ENCODE data around the gene ATXN7L3B.
"Not testable (repeated sequence)": the region's sequence is repeated elsewhere in the genome, so short reads cannot be mapped to it uniquely, and the experiment has no call there.

Gene ATXN7L3B, protein sequence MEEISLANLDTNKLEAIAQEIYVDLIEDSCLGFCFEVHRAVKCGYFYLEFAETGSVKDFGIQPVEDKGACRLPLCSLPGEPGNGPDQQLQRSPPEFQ

DNA sequence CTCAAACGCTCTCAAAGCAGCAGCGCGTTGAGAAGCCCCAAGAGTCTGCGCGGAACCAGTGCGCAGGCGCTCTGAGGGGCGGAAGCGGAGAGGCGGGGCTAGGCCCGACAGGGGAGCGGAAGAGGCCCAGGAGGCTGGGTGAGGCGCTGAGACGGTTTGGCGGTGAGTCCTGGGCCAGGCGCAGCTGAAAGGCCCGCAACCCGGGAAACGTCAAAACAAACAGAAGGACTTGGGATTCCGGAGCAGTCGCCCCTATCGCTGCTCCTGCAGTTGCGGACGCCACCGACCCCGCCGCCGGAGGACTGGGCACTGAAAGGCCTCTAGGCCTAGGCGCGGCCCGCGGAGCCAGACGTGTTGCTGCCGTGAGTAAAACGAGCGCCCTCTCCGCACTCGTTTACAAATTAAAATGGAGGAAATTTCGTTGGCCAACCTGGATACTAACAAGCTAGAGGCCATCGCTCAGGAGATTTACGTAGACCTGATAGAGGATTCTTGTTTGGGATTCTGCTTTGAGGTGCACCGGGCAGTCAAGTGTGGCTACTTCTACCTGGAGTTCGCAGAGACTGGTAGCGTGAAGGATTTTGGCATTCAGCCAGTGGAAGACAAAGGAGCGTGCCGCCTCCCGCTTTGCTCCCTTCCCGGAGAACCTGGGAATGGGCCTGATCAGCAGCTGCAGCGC is at the start of gene ATXN7L3B:
Gene ATXN7L3B, plus strand, starts transcription at position 129 of the 679 bp plus-strand sequence. Its CDS starts 278 bp downstream, at position 407.
- peak; percentile 80 for DNase-seq

DNA sequence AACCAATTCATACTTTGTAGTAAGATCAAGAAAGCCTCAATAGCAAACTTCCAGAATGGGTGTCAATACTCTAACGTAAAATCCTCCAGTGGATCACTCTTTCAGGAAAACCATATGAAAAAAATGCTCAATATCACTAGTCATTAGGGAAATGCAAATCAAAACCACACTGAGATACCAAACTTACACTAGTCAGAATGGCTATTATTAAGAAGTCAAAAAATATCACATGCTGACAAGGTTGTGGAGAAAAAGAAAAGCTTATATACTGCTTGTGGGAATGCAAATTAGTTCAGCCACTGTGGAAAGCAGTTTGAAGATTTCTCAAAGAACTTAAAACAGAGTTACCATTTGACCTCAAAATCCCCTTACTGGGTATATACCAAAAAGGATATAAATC is 49.5 kb upstream of the ATXN7L3B start:
- DNase-seq: no peak

DNA sequence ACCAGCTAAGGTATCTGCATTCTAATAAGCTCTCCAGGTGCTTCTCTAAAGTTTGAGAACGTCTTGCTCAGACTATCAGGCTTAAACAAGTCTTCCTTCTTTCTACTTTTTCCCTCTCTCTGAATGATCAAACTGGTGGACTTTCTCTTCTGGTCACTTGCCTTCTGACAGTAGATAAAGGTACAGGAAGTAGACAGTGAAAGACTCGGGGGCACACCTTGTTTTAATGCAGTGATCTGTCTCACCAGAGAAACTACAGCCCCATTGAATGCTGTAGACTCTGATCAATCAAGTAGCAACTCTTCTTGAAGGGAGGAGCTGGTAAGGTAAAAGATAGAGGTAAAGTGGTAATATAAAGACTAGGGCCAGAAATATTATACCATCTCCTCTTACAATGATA is 48.1 kb upstream of the ATXN7L3B start:
- no peak for DNase-seq

DNA sequence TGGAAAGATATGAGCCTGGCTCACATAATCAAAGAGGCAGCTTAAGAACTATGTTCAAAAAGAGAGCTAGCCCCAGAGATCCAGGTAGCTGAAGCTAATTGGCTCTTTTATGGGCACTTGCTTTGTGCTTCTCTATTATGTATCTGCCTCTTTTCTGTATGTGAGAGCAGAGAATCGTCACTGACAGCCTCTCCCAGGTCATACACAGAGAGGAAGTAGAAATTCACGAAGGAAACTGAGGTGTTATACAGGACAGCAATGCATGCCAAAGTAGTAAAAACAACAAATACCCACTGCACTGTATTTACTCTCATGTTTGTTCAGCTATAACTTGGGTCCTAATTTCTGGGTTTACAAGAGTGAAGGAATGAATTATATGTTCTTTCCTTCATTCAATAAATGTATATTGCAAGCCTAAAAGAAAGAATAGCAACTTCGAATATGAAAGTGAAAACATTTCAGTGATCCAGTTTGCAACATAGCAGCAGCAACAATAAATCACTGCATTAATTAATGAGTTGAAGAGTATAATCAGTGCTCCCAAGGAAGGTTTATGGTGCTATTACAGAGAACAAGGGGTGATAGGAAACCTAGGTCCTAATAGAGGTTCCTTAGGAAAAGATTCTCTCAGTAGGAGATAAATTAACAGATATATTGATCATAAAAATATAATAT is 47.1 kb upstream of the ATXN7L3B start:
- DNase-seq: no peak

DNA sequence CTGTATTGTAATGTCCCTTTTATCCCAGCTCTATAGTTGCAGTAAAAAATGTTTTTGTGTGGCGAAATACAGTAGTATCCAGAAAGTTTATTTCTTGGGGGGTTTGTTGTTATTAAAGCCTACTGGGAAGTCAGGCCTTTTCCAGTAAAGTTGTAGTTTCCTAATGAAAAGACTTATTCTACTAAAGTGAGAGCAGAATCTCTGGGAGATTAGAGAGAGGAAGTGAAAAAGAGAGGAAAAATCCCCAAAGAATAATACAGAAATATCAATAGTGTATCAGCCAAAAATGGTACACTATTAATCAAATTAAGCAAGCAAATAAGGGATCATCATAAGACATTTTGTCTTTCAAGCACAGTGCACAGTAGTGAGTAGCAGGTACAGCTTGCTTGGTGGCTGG is 46.3 kb upstream of the ATXN7L3B start:
- DNase-seq: no peak

DNA sequence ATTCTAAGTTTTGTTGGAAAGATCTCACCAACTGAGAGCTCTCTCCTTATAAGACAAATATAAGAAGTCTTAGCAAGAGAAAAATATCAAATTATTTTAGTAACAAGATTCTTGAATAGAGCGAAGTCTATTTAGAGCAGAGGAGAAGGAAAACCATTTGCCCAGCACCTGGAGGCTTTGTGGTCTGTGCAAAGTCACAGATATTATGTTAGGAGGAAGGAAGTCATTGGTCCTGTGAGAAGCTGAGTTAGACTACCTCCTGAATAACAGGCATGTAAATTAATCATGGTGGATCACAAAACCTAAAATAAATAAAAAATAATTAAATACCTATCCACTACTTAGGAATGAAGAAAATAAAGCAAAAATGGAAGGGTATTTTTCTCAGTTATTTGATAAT is 38.4 kb upstream of the ATXN7L3B start:
- DNase-seq: no peak

DNA sequence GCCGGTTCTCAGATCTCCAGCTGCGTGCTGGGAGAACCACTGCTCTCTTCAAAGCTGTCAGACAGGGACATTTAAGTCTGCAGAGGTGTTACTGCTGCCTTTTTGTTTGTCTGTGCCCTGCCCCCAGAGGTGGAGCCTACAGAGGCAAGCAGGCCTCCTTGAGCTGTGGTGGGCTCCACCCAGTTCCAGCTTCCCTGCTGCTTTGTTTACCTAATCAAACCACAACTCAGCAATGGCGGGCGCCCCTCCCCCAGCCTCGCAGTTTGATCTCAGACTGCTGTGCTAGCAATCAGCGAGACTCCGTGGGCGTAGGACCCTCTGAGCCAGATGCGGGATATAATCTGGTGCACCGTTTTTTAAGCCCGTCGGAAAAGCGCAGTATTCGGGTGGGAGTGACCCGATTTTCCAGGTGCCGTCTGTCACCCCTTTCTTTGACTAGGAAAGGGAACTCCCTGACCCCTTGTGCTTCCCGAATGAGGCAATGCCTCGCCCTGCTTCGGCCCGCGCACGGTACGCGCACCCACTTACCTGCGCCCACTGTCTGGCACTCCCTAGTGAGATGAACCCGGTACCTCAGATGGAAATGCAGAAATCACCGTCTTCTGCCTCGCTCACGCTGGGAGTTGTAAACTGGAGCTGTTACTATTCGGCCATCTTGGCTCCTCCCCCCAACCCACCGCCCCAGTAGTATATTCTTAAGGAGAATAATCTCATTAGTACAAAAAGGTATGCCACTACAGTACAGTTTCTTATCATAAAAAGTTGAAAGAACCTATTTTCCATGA is 28.6 kb upstream of the ATXN7L3B start:
- DNase-seq: not testable (repeated sequence)

DNA sequence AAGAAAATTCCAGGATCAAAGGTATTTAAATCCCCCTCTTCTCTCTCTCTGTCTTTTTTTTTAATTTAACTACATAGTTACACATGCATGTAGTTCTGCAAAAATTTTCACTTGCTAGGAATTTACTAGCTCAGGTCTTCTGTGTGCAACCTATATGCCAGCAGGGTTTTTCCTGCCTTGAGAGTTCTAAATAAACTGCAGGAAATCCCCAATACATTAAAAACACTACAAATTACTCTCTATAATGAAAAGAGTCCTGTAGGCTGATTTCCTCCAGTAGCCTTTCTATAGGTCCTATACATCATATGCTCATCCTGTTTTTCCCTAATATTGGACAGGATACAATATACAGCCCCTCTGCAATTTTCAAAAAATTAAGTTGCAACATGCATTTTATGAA is 27.7 kb upstream of the ATXN7L3B start:
- no peak for DNase-seq

DNA sequence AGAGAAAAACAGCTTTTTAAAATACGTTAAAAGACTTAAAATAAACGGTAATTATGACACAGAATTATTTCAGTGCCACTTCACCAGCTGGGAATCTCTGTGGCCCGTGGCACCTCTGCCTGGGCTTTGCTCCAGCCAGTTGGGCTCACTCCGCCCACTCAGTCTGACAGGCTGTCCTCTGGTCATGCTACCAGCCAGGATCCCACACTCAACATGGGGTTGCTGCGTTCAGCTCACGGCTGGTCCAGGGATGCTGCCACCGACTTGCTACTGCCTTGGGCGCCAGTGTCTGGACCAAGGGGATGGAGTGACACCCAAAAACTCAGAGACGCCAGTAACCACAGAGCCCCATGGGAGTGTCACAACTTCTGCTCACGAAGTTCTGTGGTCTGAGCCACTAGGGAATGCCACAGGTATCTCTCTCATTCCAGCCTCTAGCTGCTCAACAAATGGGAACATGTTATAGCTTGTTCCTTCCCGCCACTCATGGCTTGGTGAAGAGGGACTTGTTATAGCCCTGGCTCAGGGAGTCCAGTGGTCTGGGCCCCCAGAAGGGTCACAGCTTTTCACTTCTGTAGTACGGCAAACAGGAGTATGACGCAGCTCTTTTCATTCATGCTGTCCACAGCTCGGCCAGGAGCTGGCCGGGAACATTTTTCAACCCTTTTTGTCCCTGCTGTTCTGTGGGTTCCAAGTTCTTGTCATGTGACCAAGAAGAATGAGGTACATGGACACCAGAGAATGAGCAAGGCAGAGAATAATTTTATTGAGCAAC is 23.4 kb upstream of the ATXN7L3B start:
- DNase-seq: no peak

DNA sequence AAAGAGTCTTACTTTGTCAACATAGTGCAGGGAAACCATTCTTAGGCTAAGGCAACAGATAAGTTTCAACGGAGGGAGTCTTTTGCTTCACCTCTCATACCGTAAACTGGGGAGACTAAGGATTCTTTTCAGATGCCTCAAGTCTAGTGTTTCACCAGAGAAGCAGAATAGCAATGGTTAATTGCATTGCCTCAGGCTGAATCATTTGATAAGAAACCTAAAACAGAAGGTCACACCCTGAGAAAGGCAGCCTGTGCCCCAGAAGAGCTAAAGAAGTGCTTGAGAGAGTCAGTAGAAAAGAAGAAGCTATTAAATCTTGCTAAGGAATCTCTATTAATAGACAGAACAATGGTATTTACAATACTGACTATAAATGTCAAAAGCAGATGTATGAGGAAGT is 21.8 kb upstream of the ATXN7L3B start:
- no peak for DNase-seq

DNA sequence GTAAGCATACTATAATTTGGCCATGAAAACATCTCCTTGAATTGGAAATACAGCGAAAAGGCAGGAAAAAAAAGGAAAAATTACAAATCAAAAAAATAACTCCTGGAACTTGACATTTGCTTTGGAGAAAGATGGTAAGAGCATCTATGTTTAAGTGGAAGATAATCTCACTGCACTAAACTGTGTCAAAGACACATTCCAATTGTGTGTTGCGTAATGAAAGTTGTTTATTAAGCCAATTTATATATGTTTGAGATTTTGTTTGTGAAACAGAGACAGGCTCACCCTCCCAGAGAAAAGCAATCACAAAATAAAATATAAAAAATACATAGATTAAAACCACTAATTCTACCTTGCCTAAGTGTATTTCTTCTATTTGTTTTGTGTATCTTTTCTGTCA is 11.1 kb upstream of the ATXN7L3B start:
- DNase-seq: no peak

DNA sequence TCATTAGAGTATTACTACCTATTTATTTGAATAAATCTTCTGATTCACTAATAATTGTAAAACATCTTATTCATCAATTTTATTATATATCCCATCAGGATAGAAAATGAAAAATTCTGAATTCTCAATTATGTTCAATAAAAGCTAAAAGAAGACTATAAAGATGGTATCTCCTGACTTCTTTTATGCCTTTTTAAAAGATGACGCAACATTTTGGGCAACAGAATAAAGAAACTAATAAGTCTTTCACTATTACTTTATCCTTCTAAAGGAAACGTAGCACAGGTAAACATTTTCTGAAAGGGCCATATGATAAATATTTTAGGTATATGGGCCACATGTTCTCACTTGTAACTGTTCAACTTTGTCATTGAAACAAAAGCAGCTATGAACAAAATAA is 10.1 kb upstream of the ATXN7L3B start:
- no peak for DNase-seq

DNA sequence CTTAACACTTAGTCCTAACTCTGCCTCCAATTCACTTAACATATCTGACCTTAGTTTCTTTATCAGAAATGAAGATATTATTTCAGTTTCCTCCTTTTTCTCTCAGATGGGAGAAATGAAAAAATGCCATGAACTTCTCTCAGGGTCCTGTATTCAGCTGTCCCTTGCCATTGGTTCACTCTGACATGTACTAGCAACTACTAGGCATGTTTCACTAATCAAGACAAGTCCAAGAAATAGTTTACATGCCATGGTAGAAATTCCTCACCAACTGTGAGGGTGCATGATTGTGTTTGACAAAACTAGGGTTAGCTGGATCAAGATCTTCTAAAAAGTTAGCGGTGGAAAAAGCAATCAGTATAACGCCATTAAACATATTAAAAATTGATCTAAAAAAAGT is 7.0 kb upstream of the ATXN7L3B start:
- no peak for DNase-seq

DNA sequence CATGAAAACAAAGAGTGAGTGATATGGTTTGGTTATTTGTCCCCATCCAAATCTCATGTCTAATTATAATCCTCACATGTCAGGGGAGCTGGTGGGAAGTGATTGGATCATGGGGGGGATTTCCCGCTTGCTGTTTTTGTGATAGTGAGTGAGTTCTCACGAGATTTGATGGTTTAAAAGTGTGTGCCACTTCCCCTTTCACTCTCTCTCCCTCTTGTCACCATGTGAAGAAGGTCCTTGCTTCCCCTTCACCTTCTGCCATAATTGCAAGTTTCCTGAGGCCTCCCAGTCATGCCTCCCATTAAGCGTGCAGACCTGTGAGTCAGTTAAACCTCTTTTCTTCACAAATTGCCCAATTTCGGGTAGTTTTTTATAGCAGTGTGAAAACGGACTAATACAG is 2.1 kb upstream of the ATXN7L3B start:
- no peak for DNase-seq

DNA sequence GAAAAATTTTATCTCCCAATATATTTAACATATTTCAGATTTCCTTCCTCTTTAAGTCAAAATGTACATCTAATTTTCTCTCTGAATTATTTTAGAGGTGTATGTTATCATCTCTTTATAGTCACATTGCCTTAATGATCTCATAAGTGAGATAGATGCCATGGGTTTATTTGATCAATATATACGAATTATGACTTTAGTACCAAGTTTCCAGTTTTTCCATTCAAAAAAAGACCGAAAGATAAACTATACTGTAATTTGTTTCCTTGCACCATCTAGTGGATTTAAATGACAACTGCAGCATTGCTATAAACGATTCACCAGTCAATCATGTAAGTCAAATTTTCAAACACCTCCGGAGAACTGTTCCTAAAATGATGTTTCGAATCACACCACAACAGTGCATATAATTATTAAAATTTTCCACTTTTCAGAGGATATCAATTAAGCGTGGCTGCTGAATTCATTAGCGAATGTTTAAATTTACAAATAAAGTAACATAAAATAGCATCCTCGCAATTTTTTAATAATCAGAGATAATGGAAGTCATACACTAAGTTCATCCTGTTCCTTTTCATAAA is 419 bp upstream of the ATXN7L3B start:
- DNase-seq: no peak

DNA sequence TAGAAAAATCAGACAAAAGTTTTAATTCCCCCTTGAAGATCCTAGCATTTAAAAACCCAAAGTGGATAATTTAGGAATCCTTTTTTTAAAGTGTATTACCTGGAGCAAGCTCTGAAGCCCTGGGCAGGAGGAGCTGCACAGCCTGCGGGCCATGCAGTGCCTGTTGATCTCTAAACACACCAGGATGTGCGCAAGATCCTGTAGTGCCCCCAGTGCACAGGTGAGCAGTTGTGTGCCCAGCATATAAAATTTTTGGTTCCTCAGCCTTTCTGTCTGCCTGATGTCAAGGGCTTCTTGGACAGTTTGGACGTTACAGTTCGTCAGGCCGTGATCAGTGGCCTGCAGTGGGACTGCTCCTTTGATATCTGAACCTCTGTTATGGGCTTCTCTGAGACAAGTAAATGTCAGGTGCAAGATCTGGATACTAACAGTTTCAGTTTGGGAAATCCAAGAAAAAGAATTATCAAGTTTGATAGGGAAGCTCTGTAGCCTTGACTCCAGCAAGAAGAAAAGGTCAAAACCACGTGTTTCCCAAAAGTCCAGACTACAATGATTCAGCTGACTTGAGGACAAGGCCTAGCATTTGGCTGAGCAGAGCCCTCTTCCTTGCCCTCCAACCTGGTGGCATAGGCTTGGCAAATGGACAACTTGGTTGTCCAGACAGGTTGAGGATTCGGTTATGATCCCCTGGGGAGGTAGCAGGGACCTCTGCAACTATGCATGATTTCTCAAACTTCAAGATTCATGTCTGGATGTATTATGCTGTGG is 1.0 kb downstream of the ATXN7L3B start:
- DNase-seq: no peak

DNA sequence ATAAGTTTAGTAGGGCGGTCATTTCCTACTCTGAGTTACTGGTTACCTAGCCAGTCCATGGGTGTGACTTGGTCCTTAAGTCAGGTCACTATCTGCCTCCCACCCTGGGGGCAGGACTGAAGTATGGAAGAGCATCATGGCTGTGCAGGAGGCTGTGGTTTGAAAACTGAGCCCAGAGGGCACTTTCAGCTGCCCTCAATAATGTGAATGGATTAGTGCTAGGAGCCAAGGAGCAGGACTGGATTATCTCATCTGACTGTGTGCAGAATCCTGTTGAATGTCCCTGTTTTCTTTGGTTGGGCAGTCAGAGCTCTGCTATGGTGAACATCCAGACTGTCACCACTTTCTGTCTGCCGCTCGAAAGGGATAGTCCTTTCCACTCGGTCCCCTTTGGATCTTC is 1.6 kb downstream of the ATXN7L3B start:
- DNase-seq: no peak

DNA sequence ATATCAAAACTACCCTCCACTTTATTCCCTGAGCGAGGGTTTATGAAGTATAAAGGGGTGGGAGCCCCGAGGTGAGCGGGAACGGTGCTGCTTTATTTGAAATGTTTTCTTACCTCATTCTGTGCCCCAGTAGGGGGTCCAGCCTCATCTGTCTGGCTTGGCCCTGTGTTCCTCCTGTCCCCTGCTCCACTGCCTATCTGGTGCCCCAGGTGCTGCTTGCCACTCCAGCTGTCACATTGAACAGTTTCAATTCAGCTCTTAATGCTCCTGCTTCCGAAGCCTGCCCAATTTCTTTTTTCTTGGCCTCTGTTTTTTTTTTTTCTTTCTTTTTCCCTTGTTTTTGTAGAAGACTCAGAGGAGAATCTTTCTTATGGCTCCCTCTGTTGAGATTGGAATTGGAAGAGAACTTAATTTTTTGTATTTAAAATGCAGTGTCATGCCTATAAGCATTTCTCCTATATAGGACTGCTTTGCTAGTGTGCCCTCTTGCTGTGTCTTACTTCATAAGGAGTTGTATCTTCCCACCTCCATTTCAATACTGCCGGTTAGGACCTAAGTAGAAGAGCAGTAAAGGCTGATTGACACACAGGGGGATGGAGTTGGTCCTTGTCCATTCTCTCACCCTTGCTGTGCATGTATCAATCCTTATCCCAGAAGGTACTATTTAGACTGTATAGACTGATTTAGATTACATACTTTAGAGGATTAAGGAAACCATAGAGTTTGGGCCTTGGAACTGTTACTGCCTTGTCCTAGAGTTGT is 2.3 kb downstream of the ATXN7L3B start:
- DNase-seq: no peak

DNA sequence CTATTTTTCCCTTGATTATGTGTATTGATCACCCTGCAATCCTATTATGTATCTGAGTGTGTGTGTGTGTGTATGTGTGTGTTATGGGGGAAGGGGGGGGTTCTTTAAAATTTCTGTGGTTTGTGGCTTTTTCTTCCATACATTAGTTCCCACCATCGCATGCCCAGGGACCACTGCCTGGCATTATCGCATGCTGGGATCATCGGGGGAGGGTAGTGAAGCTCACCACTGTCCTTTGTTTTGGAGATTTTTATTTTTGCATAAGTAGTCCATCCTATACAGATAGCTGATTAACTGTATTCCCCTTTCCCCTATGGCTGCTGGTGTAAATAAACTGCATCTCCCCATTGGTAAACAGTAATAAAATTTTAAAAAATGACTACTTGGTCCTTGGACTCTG is 3.4 kb downstream of the ATXN7L3B start:
- no peak for DNase-seq

DNA sequence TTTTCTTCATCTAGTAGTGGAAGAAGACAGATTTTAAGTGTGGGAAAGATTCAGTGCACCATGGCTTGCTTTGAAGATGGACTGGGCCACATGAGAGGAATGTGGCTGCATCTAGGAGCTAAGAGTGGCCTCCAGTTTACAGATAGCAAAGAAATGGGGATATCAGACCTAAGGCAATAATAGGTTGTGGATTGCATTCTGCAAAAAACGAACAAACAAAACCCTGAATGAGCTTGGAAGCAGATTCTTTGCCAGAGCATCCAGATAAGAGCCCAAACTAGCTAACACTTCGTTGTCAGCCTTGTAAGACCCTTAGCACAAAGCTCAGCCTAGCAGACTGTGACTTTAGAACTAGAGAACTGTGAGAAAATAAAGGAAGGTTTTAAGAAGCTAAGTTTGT is 9.6 kb downstream of the ATXN7L3B start:
- DNase-seq: no peak

DNA sequence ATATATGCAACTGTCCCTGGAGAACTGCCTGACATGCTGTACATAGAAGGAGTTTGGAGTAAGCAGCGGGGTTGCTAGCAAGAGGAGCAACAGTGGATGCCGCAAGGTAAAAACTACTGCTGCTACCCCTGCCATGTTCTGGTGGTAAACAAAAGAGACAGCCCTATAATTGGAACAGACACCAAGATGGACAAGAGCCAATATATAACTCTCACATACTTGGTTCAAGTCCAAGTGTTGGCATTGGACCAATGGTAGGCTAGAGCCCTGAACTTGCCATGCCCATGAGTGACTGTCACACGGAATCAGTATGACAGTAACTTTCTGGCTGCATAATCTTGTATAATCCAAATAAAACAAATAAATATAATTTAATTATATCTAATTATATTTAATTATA is 13.7 kb downstream of the ATXN7L3B start:
- no peak for DNase-seq
